Measurements from ENCODE around the gene GALNT17. TPM values are rescaled to one million over a fixed set of nuclear protein-coding genes. Genes with fewer than 3 reads are reported as not detected.

GALNT17 gene
- total RNA-seq, 4 donors from 2014 or later: 0.63 to 7.5 (median 3.1) TPM

DNA sequence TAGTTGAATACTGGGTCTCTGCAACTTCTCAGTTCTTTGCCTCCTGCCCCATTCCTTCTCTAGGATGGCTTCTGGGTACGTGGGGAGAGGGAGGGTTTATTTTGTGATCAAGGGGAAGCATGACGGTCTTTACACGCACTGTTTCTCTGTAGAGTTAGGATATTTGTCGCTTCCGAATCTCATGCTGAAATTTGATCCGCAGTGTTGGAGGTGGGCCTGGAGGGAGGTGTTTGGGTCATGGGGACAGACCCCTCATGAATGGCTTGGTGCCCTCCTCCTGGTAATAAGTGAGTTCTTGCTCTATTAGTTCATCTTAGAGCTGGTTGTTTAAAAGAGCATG is 311.2 kb downstream of the GALNT17 start:
- intact Hi-C loops (cut with DNase I; ENCODE audit: low total_unique reads): no loop called here

DNA sequence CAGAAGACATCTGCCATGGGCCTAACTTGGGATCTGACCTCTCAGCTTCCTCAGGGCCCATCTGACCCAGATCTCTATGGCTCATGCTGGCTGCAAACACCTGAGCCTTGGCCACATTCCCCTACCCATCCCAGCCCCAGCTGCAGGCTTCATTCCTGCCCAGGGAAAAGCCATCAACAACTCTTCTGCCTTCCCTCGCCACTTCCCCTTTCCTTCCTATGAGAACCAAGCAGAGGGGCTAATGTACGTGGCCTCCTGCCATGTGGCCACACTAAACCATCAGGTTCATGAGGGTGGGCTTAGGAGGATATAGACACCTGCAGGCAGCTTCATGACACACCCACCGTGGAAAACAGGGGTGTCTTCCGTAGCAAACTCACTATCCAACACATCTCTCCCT is 312.2 kb downstream of the GALNT17 start:
- whole genome bisulfite sequencing, 2 donors: 85 to 100% methylated on average over 4 of the region's 4 CpGs

More for the DNA sequence above, 311.2 kb downstream of the GALNT17 start:
- 52 to 71% methylated on average over 6 of the region's 6 CpGs for WGBS, 2 donors
- TF ChIP-seq, protein P1, sequence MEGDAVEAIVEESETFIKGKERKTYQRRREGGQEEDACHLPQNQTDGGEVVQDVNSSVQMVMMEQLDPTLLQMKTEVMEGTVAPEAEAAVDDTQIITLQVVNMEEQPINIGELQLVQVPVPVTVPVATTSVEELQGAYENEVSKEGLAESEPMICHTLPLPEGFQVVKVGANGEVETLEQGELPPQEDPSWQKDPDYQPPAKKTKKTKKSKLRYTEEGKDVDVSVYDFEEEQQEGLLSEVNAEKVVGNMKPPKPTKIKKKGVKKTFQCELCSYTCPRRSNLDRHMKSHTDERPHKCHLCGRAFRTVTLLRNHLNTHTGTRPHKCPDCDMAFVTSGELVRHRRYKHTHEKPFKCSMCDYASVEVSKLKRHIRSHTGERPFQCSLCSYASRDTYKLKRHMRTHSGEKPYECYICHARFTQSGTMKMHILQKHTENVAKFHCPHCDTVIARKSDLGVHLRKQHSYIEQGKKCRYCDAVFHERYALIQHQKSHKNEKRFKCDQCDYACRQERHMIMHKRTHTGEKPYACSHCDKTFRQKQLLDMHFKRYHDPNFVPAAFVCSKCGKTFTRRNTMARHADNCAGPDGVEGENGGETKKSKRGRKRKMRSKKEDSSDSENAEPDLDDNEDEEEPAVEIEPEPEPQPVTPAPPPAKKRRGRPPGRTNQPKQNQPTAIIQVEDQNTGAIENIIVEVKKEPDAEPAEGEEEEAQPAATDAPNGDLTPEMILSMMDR (IDR thresholded peaks at IDR 0.05): no peak
- TF ChIP-seq POLR2A (IDR thresholded peaks at IDR 0.05): no peak
- no peak for DNase-seq (ENCODE audit: low spot score in 2 of 2)
- H3K4me3 ChIP-seq (ENCODE audit: low read depth, poor library complexity, severe bottlenecking): no peak overlapping the region

DNA sequence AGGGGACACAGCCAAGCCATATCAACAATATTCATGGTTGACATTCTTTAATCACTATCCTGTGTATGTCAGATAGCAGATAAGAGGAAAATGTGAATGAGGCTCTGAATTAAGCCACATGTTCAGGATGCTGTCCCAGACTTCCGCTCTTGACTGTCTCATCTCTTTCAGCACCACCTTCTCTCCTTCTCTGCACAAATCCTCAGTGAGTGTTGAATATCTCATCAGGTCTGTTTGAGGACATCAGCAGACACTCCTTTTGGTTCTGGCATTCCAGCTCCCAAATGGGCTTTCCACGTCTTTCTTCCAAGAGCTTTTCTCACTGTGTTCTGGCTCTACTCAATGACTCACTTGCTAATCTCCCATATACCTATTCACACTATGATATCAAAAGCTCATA is 321.7 kb downstream of the GALNT17 start:
- no peak overlapping the region for H3K4me3 ChIP-seq (ENCODE audit: low read depth, poor library complexity, severe bottlenecking)
- TF ChIP-seq, protein P1 (IDR thresholded peaks at IDR 0.05): no peak
- no peak for TF ChIP-seq POLR2A (IDR thresholded peaks at IDR 0.05)
- WGBS, 2 donors: 92% methylated on average over 2 of the region's 2 CpGs
- no peak for DNase-seq (ENCODE audit: low spot score in 2 of 2)
- intact Hi-C loops (cut with DNase I; ENCODE audit: low total_unique reads): no loop called here

More for the DNA sequence above, 312.2 kb downstream of the GALNT17 start:
- intact Hi-C loops (cut with DNase I; ENCODE audit: low total_unique reads): no loop called here
- TF ChIP-seq POLR2A (IDR thresholded peaks at IDR 0.05): no peak
- TF ChIP-seq, protein P1 (IDR thresholded peaks at IDR 0.05): no peak
- no peak for DNase-seq (ENCODE audit: low spot score in 2 of 2)
- no peak overlapping the region for H3K4me3 ChIP-seq (ENCODE audit: low read depth, poor library complexity, severe bottlenecking)

DNA sequence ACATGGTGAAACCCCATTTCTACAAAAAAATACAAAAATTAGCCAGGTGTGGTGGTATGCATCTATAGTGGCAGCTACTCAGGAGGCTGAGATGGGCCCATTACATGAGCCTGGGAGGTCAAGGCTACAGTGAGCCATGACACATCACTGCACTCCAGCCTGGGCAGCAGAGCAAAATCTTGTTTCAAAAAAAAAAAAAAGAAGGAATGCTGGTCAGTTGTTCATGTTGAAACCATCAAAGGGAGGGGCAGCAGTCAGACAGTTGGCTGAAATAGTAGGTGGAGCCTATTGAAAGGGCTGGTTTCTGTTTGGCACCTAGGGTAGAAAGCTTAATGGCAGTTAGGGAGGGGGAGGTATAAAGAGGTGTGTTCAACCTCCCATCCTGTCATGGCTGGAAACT is 323.0 kb downstream of the GALNT17 start:
- intact Hi-C loops (cut with DNase I; ENCODE audit: low total_unique reads): no loop called here
- TF ChIP-seq, protein P1 (IDR thresholded peaks at IDR 0.05): no peak
- no peak for TF ChIP-seq POLR2A (IDR thresholded peaks at IDR 0.05)
- H3K4me3 ChIP-seq (ENCODE audit: low read depth, poor library complexity, severe bottlenecking): no peak overlapping the region
- no peak for DNase-seq (ENCODE audit: low spot score in 2 of 2)

DNA sequence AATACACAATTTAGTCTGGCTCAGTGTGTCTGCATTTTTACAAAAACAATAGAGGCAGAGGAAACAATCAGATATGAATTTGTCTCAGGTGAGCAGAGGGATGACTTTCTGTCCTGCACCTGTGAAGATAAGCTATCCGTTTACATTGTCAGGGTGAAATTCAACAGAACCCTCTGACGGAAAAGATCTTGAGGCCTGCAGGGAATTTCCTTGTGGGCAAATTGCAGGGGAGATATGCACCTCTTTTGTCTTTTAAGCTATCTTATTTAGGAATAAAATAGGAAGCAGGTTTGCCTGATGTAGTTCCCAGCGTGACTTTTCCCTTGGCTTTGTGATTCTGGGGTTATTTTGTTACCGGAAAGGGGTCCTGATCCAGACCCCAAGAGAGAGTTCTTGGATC is 325.1 kb downstream of the GALNT17 start:
- intact Hi-C loops (cut with DNase I; ENCODE audit: low total_unique reads): no loop called here
- TF ChIP-seq, protein P1 (IDR thresholded peaks at IDR 0.05): no peak
- TF ChIP-seq POLR2A (IDR thresholded peaks at IDR 0.05): no peak
- WGBS, 2 donors: 62 to 74% methylated on average over 4 of the region's 4 CpGs
- no peak for DNase-seq (ENCODE audit: low spot score in 2 of 2)
- H3K4me3 ChIP-seq (ENCODE audit: low read depth, poor library complexity, severe bottlenecking): no peak overlapping the region

DNA sequence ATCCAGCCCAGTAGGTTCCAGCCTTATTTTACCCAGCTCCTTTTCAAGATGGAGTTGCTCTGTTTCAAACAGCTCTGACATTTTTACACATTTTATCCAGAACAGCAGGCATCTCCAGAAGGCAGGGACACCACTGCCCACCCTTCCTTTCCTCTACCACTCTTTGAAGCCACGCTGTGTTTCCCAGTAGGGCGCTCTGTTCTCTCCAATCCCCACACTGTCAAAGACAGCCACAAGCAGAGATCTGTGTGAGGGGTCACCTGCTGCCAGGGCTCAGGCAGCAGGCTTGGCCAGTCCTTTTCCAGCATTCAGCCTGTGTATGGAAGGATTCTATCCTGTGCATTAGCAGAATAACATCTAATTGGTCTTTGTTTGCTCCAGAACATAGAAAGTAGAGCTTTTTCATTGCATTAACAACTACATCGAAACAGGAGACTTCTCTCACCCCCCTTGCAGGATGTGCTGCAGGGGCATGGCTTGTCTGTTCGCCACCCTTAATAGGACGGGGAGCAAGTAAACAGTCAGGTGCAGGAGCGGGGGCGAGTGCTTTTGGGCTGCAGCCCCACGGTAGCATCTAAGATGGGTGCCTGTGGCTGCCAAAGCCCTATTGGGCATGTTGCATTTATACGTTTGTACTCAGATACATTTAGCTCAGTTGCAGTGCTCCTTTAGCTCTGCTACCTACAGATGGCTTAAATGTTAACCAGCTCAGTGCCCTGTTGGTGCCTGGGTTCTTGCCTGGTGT is 326.1 kb downstream of the GALNT17 start:
- 41 to 69% methylated on average over 9 of the region's 9 CpGs for WGBS, 2 donors
- DNase-seq (ENCODE audit: low spot score in 2 of 2): no peak
- intact Hi-C loops (cut with DNase I; ENCODE audit: low total_unique reads): no loop called here
- no peak overlapping the region for H3K4me3 ChIP-seq (ENCODE audit: low read depth, poor library complexity, severe bottlenecking)
- no peak for TF ChIP-seq POLR2A (IDR thresholded peaks at IDR 0.05)
- TF ChIP-seq, protein P1 (IDR thresholded peaks at IDR 0.05): no peak
